HG02884 (cell line): ENCODE measurements around the gene FAM185A.
"Not testable (repeated sequence)": the region's sequence is repeated elsewhere in the genome, so short reads cannot be mapped to it uniquely, and the experiment has no call there.

Source experiments
- ATAC-seq: cut with Tn5 transposase; IDR thresholded peaks from one replicate; pipeline ENCODE4 v1.9.1; 2021; ENCODE audit warnings: mild to moderate bottlenecking, moderate library complexity; ENCODE audit not compliant: unreplicated experiment

Gene FAM185A

DNA sequence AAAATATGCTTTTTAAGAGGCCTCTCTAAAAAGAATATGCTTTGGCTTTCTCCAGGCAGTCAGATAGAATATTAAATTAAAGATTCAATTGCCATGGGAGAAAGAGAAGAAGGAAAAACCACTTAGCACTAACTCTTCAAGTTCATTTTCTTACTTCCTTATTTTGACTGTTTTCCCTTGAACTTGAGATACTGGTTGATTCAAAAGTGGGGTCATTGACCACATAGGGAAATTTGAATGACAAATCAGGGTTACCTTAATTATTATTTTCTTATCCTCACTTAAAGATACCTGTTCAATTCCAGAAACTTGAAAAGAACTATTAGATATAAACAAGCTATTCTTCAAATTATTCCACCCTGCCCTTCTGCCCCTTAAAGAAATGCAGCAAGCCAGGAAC lies 27.4 kb downstream of the FAM185A start:
- not testable (repeated sequence) for ATAC-seq

DNA sequence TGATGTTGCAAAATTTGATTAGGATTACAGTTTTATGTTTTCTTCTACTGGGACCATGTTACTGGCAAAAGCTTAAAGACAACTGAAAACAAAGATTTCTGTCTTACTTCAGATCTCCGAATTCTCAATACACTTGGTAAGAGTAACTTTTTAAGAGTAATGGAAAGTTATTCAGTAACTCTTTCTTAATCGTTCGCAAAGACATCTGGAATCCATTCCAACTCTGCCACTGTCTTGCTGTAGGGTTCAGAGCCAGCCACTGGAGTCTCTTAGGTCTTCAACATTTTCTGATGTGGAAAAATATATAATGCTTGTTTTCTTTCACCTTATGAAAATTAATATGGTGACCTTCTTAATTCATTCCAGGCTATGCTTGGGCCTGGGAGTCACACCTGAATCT lies 29.9 kb downstream of the FAM185A start:
- not testable (repeated sequence) for ATAC-seq

DNA sequence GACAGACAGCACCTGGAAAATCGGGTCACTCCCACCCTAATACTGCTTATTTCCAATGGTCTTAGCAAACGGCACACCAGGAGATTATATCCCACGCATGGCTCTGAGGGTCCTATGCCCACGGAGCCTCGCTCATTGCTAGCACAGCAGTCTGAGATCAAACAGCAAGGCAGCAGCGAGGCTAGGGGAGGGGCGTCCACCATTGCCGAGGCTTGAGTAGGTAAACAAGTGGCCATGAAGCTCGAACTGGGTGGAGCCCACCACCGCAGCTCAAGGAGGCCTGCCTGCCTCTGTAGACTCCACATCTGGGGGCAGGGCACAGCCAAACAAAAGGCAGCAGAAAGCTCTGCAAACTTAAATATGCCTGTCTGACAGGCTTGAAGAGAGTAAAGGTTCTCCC lies 32.1 kb downstream of the FAM185A start:
- not testable (repeated sequence) for ATAC-seq

DNA sequence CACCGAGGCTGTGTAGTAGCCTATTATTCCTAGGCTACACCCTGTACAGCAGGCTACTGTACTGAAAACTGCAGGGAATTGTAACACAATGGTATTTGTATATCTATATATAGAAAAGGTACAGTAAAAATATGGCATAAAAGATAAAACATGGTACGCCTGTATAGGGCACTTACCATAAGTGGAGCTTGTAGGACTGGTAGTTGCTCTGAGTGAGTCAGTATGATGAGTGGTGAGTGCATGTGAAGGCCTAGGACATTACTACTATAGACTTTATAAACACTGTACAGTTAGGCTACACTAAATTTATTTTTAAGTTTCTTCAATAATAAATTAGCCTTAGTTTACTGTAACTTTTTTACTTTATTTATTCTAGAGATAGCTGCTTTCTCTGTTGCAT lies 40.0 kb downstream of the FAM185A start:
- ATAC-seq: not testable (repeated sequence)

DNA sequence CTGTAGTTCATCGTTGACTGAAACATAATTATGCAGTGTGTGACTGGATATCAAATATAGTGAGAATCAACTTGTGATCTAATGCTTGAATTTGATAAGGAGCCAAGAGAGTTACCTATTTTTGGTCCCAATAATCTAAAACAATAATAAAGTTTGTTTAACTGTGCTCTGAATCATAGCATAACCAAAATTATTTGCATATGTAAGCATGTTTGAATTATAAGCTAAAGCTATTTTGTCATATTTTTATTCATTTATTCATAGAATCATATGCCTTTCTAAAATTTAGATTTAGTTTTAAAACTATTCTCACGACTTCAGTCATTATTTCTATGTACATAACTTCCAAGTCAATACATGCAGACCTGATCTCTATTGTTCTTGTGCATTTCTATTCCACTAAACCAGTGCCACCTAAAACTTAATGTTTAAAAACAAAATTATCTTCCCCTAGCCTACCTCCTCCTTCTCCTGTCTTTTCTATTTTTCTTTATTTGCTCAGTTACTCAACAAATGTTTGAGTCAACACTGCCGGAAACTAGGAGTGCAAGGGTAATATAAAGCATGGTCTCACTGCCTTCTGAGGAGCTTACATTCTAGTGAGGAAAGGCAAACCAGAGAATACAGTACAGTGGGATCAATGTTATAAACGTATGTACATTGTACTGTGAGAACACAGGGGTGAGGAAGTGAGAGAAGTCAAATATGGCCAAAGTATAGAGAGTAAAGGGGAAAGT lies 41.7 kb downstream of the FAM185A start:
- ATAC-seq: not testable (repeated sequence)

DNA sequence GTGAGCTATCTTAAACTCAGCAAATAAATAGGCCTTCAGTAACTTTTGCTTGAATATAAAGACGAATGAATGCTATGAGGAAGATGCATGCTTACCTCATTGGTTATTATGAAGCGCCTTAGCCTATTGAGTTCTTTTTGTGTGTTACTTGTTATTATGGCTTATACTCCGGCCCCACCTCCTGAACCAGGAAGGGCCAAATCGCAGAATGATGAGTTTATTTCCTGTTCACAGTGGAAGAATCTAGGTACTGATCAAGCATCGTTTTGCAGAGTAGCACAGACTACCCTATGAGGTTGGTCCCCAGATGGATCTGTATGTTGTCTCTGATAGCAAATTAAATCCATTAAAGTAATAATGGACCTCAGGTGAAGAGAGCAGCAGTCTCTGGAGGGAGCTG lies 42.6 kb downstream of the FAM185A start:
- not testable (repeated sequence) for ATAC-seq

DNA sequence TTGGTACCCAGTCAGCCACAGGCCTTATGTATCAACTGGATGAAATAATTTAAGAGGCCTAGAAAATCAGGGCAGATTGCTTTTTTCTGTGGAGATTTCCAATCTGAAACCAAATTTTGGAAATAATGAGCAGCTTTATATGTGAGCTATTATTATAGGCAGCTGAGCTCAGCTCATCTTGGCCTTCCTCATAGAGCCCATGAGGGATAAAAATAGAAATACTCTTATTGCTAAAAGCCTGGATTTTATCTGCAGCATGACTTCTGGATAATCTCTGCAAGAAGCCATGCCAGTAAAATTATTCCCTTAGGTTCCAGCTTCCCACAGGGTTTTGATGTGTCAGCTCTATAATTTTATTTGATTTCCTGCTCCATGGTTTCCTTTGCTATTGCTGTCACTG lies 43.0 kb downstream of the FAM185A start:
- not testable (repeated sequence) for ATAC-seq

DNA sequence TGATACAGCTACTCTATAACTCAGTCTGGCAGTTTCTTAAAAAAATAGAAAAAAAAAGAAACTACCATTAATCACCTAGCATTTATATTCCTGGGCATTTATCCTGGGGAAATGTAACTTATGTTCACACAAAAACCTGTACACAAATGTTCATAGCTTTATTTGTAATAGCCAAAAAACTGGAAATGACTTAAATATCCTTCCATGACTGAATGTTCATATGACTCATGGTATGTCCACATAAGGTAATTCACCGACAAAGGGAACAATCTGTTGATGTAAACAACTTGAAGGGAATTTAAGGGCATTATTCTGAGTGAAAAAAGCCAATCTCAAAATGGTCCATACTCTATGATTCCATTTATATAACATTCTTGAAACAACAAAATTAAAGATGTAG lies 45.8 kb downstream of the FAM185A start:
- ATAC-seq: not testable (repeated sequence)

DNA sequence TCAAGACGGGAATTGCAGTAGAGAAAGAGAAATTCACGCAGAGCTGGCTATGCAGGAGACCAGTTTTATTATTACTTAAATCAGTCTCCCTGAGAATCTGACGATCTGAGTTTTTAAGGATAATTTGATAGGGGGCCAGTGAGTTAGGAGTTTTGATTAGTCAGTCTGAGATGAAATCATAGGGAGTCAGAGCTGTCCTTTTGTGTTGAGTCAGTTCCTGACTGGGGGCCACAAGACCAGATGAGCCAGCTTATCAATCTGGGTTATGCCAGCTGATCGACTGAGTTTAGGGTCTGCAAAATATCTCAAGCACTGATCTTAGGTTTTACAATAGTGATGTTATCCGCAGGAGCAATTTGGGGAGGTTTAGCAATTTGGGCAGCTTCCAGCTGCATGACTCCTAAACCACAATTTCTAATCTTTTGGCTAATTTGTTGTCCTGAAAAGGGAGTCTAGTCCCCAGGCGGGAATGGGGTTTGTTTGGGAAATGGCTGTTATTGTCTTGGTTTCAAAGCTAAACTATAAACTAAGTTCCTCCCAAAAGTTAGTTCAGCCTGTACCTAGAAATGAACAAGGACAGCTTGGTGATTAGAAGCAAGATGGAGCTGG lies 47.3 kb downstream of the FAM185A start:
- ATAC-seq: not testable (repeated sequence)

DNA sequence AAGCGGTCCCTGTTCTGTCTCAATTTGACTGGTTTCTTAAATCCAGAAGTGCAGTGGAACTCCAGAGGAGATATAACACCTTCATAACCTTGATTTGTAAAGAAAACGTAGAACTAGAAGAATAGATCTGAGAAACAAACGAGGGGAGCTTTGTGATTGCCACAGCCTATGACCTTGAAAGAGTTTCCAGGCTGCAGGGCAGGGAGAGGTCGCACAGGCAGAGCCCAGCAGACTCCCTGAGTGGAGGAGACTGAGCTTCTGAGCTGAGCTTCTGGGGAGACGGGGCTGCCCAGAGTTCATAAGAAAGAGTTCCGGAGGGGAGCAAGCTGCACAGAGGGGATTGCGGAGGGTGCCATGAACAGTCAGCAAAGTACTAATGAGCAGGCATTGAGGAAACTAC lies 57.8 kb downstream of the FAM185A start:
- ATAC-seq: no peak

DNA sequence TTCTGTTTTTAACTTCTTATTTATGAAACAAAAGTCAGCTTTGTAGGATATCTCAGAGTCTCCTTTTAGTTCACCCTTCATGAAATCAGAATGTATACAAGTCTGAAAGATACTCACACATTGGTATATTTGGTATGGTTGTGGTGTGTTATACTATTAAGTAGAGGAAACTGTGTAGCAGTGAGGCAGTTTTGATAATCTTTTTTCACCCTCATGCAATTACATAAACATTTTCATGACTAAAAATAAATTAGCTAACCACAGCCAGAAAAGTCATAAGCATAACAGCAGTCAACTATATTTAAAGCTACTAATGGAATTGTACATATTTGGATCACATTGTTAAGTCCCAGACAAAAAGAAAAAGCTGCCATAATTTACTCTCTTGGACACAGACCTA lies 62.1 kb downstream of the FAM185A start:
- no peak for ATAC-seq

DNA sequence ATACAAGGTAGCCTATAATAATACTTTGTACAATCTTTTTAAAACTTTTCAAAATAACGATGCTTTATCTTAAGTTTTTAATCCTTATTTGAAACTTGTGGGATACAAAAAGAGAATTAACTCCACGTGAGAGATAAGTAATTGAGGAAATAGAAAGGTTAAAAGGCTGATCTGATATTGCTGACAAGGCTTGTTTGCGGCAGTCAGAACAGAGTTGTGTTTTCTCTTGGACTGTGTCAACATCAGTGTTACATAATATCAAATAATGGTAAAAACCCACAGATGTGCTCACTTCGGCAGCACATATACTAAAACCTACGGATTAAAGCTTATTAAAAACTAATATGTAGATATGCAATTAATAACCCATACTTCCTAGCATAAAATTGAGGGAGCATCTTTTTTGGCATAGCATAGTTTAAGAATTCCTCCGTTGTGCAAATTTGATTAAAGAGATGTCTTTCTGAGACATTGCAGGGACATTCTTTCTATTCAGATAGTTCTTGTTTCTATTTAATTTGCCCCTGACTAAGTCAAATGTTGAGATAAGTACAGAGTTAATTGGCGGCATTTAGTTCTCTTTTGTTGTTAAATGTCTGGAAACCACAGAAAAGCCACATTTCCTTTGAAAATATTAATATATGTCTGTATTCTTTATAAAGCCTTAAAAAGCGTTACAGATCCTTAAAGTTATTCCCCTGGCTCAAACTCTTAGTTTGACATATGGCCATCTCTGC lies 63.3 kb downstream of the FAM185A start:
- ATAC-seq: no peak

DNA sequence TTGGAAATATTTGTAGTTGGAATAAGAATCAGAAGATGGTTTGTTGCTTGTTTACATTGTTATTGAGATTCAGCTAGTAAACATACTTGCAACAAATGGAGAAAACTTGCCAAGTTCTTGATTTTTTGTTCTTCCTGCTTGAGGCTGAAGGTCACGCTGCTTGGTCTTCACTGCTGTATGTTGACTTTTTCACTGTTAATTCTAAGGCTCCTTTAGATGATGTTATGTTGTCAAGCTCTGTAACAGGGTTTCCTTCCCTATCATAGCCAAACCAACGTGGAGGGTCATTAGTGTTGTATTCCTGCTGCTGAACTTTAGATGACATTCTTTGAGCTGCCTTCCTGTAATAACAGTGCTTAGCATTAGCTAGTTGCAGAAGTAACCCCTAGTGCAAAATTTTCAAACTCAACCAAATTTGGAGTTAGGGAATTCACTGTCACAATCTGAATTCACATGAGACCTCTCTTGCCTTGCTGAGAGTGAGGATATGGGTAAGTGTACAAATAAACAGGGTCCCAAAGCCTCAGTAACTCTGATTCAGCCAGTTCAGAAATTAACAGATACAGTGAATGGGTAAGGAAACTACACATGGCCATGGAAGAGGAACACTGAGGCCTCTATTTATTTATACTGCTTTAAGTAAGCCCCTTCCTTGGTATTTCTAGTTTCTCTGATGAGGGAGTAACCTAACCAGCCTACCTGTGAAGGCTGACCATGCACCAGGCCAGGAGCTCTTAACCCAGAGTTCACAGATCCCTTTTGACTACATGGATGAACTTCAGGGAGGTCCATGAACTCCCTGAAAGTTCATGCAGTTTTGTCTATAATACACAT lies 64.6 kb downstream of the FAM185A start:
- ATAC-seq: no peak

DNA sequence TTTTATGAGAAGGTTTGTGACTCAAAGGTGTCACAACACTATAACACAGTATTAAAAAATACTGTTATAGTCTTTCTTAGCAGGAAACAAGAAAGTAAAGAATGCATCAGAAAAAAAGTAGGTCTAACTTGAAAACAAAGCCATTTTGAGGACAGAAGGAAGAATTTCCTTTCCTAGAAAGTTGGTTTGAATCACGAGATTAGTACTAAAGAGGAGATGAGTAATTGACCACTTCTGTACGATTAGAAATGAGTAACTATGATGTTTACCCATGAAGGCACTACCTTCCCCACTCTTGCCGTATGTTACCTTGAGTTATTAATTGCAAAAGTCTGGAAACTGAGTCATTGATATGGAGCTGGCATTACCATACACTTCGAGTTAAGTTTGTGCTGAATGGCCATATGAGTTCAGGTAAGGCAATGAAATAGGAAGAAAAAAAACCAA lies 65.2 kb downstream of the FAM185A start:
- no peak for ATAC-seq

DNA sequence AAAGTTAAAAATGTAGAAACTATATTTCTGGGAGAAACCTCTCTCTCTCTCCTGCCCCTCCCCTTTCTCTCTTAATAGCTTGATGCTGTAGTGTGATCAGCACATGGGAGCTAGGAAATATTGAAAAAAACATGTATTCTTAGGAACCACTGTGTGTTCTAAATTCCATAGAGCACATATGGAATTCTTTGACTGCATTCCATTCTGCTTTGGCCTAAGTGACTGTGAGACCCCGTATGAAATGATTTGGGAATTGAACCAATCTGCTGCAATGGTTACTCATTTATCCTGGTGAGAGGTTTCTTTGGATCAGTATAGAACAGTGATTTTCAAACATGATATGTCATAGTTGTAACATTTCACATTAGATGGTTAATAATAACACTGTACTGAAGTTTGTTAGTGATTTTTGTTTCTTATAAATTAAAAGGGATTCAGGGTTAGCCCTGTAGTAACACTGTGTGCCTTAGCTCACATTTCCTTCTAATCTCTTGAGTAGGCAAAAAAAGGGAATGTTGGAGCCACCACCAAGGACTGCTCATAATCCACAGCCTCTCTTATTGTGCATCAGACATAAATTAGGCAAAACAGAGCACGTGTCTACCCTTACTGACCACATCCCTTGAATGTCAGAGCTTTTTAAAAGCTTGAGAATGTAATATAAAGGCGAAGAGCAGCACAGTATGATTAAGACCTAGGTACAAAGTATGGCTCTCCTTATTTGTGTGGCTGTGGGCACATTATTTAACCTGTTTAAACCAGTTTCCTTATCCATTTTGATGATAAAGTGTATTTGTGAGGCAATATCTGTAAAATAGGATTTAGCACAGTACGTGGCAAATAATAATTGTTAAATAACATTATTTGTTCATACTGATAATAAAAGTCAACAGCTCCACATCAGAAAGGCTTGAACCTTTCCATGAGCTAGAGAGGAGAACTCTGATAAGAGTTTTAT lies 69.1 kb downstream of the FAM185A start:
- no peak for ATAC-seq

DNA sequence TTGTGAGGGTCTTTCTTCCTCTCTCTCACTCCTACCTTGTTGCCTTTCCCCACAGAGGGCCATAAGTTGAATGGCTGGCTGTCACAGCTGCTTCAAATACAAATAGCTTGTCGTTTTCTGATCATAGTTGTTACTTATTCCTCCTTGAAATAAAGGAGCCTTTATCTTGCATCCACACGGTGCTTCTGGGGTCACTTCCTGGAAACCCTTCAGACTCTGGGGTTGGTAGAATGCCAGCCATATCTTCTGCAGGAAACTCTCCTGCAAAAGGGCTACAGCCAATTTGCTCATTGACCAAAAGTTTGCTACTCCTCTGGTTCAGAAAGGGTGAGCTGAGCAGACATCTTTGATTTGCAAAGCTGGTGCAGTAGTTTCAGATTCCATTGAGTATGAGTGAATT lies 70.4 kb downstream of the FAM185A start:
- ATAC-seq: no peak

DNA sequence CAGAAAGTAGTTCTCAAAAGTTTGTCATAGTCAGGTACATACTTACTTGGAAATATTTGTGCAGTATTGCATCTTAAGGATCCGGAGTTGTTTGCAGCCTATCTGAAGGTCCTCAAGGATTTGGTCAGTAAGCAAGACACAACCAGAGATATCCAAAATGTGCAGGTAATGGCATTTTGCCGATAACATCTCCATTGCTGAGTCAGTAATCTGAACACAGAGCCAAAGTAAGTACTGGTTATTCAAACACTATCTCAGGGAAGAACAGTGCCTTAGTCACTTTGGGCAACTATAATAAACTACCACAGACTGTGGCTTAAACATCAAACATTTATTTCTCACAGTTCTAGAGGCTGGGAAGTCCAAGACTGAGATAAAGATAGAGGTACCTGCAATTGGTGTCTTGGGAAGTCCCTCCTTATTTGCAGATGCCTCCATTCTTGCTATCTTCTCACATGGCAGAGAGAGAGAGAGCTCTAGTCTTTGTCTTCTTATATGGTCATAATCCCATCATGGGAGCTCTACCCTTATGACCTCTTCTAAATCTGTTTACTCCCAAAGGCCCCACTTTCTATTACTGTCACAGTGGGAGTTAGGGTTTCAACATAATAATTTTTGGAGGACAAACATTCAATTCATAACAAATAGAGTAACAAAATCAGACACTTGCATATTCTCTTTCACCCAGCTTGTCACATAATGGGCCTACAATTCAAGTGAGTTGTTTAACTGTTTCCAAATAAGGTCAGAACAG lies 73.4 kb downstream of the FAM185A start:
- ATAC-seq: no peak

DNA sequence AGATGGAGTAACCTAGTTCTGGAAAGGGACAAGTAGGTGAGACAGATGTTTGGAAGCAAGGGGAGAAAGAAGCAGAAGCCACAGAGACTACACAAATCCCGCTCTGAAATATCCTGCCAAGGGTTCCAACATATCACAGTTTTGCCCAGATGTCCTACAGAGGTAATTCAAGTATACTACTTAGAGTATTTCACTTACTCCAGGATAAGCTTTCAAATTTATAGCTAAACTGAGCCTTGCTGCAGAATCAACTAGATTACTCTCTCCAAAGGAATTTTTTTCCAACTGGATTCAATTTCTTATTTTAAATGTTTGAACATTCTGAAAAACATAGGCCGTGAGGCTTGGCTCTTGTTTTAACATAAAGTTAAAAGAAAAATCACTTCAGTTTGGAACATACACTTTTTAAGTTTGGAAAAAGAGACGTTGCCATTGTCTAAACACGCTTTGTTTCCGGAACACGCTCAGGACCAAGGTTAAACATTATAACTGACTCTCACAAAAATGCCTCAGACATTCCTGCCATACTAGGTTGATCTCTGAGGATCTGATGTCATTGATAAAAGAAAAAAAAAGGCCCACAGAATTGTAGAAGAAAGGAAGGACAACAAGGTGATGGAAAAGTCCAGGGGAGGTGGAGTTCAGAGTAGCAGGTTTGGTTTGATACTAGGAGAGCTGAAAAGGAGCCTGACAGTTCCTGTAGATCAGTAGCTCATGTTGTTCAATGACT lies 74.8 kb downstream of the FAM185A start:
- no peak for ATAC-seq

DNA sequence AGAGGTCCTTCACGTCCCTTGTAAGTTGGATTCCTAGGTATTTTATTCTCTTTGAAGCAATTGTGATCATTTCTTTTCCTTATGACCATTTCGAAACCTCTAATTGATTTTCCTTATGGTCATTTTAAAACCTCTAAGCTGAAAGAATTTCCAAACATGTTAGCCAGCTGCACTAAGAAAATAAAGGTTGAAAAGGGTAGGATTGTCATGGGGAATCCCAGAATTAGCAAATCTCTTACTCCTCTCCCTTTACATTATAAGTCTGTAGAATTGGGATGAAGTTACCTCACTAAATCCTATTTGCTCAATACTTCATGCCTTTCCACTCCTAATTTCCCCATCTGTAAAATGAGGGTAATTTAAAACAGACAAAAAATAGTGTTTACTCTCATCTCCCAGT lies 79.5 kb downstream of the FAM185A start:
- no peak for ATAC-seq
